OCI-LY7 (cell line): ENCODE measurements around the gene LCE1C.

Experiments used
- CTCF ChIP-seq: fragments of 200-600 bp; sonication (generic); conservative IDR thresholded peaks from 2 replicates; pipeline ENCODE4 v1.5.1; 2014; ENCODE audit warnings: mild to moderate bottlenecking, antibody characterized with exemption, low read length, moderate library complexity, mixed read lengths
- EZH2phosphoT487 ChIP-seq: fragments of 200-600 bp; sonication (generic); IDR thresholded peaks from 2 replicates; pipeline ENCODE4 v1.6.1; 2018; ENCODE audit warnings: low read depth, borderline replicate concordance, mild to moderate bottlenecking, mixed run types, antibody characterized with exemption, low read length, moderate library complexity, mixed read lengths

GRCh38 chr1:152774875-152775274 lies 31.6 kb downstream of the LCE1C start, which contains the start of gene LCE1F:
- TF ChIP-seq EZH2phosphoT487 (no peak), CTCF (no peak)
